ENCODE data around the gene DIP2C.
"Not testable (repeated sequence)": the region's sequence is repeated elsewhere in the genome, so short reads cannot be mapped to it uniquely, and the experiment has no call there.

The DIP2C gene

GRCh38 chr10:381805-382204, 307.7 kb downstream of the DIP2C start:
- DNase-seq, result no peak

- no peak for DNase-seq
These were observed 308.1 kb downstream of the DIP2C start for GRCh38 chr10:381346-381745.

GRCh38 chr10:380313-380940, 309.0 kb downstream of the DIP2C start:
- no peak for DNase-seq

GRCh38 chr10:378930-379704, 310.4 kb downstream of the DIP2C start:
- no peak for DNase-seq

GRCh38 chr10:378230-378929, 311.1 kb downstream of the DIP2C start:
- DNase-seq, result no peak

GRCh38 chr10:377228-377627, 312.2 kb downstream of the DIP2C start:
- DNase-seq, result no peak

- DNase-seq, result no peak
These were observed 313.5 kb downstream of the DIP2C start for GRCh38 chr10:375815-376505.

GRCh38 chr10:374354-374753, 315.1 kb downstream of the DIP2C start:
- DNase-seq, result no peak

GRCh38 chr10:373526-374309, 315.8 kb downstream of the DIP2C start:
- no peak for DNase-seq

- DNase-seq, result no peak
These were observed 316.5 kb downstream of the DIP2C start for GRCh38 chr10:373015-373414.

GRCh38 chr10:372566-372965, 316.9 kb downstream of the DIP2C start:
- DNase-seq, result no peak

- no peak for DNase-seq
These were observed 318.0 kb downstream of the DIP2C start for GRCh38 chr10:371515-371914.

- no peak for DNase-seq
These were observed 319.0 kb downstream of the DIP2C start for GRCh38 chr10:370449-370825.

GRCh38 chr10:369684-370448, 319.6 kb downstream of the DIP2C start:
- no peak for DNase-seq

- DNase-seq, result no peak
These were observed 320.2 kb downstream of the DIP2C start for GRCh38 chr10:369221-369683.

- no peak for DNase-seq
These were observed 320.8 kb downstream of the DIP2C start for GRCh38 chr10:368579-369220.

- DNase-seq, result not testable (repeated sequence)
These were observed 321.4 kb downstream of the DIP2C start for GRCh38 chr10:368107-368506.

GRCh38 chr10:367636-368035, 321.8 kb downstream of the DIP2C start:
- DNase-seq, result no peak

- no peak for DNase-seq
These were observed 323.3 kb downstream of the DIP2C start for GRCh38 chr10:366186-366585.

- DNase-seq, result no peak
These were observed 325.1 kb downstream of the DIP2C start for GRCh38 chr10:364267-364775.

- DNase-seq, result no peak
These were observed 326.3 kb downstream of the DIP2C start for GRCh38 chr10:363152-363551.

Measured in activated T-cell treated with anti-CD3 and anti-CD28 coated beads for 4 hours (primary cell).